NCI-H2227 treated with DMSO at 0.1 percent for 48 hours (cell line): ENCODE measurements around the gene METTL15.
"Not testable (repeated sequence)": the region's sequence is repeated elsewhere in the genome, so short reads cannot be mapped to it uniquely, and the experiment has no call there.

Experiments used
- DNase-seq: peaks from one replicate; lab custom pipeline; 2025; lab: John Stamatoyannopoulos, UW

METTL15 gene

GRCh38 chr11:28222063-28222462 lies 113.9 kb downstream of the METTL15 start:
- not testable (repeated sequence) for DNase-seq

DNA sequence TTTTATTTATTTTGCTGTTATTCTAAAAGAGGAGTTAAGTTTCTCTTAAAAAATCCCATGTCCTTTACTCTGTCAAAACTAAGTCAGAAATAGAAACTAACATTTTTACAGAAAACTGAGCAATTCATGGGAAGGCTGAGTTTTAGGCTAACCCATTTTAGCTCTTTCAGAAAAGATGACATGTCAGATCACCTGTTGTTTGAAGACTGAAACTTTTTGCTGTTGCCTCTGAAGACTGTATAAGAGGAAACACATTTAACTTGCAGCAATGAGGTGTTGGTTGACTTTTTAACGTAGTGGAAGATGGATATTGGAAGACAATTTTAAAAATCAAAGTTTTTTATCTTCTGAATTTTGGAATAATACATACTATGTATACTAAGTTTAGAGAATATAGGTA lies 115.4 kb downstream of the METTL15 start:
- DNase-seq: no peak

- DNase-seq: no peak
These were observed 115.8 kb downstream of the METTL15 start for GRCh38 chr11:28223994-28224393.

- no peak for DNase-seq
These were observed 119.3 kb downstream of the METTL15 start for GRCh38 chr11:28227460-28227859.

- DNase-seq: no peak
These were observed 120.2 kb downstream of the METTL15 start for GRCh38 chr11:28228196-28228895.

DNA sequence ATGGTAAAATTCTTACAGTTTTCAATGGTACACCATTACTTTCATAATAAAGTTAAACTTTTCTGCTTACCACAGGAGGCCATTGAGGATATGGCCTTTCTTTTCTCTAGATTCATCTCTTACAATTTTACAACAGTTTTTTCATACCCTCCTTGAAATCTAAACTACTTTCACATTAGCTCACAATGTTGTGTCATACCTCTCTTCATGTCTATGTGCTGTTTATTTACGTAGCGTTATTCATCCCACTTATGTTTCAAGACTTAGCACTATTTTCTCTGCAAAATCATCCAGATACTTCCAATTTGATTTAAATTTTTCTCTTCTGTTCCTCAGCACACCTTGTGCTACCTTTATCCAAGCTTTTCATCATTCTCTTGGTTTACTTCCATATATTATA lies 123.3 kb downstream of the METTL15 start:
- DNase-seq: no peak

GRCh38 chr11:28232649-28233048 lies 124.5 kb downstream of the METTL15 start:
- no peak for DNase-seq

DNA sequence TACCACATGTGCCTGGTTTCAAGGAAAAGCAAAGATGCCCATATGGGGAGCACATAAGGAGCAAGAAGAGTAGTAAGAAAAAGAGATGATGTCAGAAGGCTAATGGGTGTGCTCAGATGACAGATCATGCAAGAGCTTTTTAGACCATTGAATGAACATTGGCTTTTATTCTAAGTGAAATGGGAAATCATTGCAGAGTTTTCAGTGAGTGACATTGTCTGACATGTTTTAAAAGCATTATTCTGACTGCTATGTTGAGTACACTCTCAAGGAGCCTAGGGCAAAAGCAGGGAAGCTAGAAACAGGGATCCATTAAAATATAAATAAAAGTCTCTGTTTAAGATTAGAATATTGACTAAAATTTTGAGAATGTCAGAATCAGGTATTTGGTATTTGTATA lies 133.6 kb downstream of the METTL15 start:
- no peak for DNase-seq

DNA sequence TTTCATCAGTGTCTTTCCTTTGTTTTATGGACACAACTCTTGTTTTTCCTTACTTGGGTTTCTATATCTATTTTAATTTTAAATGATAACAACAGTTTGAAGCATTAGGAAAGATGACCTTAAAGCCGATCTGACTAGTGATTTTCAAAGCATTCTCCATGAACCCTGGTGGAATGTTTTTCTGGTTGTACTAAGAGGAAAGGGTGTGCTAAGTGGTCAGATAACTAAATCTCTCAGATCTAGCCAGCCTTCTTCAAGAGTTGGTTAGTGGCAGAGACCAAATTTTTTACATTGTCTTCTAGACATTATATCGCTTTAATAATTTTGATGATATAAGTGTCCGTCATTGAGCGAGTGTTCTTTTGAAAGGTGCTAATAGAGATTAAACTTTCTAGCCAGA lies 134.4 kb downstream of the METTL15 start:
- DNase-seq: no peak

GRCh38 chr11:28243061-28243460 lies 134.9 kb downstream of the METTL15 start:
- DNase-seq: no peak

DNA sequence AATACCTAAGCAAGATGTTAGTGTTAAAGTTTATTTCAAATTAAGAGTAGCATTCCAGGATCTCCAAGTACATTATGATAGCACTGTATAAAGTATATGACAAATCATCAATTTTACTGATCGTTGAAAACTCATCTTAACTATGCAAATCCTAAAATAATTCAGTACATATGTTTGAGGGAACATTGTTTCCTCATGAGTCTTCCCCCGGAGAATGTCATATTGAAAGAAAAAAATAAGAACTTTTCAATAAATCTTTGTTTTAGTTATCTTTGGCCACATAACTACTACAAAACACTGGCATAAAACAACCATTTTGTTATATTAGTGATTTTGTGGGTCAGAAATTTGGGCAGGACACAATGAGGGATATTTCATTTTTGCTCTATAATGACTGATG lies 135.4 kb downstream of the METTL15 start:
- DNase-seq: no peak

GRCh38 chr11:28245131-28245530 lies 136.9 kb downstream of the METTL15 start:
- no peak for DNase-seq

GRCh38 chr11:28250192-28250591 lies 142.0 kb downstream of the METTL15 start:
- no peak for DNase-seq

DNA sequence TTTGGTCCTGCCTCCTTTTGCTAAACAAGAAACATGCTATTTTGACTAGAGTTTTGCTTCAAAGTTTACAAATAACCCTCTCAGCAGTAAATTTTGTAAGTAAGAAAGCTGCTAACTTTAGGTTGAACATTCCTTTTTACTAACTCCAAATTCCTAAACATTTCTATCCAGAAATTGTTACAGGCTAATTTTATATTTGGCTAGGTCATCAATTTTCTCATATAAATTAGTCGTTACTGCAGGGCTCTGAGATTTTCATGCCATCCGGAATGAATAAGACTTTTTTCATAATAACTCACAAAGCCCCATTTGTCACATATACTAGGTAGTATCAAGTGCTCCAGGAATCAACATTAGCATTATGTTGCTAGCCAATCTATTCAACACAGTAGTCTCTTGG lies 143.1 kb downstream of the METTL15 start:
- no peak for DNase-seq

GRCh38 chr11:28257761-28258160 lies 149.6 kb downstream of the METTL15 start:
- DNase-seq: no peak

DNA sequence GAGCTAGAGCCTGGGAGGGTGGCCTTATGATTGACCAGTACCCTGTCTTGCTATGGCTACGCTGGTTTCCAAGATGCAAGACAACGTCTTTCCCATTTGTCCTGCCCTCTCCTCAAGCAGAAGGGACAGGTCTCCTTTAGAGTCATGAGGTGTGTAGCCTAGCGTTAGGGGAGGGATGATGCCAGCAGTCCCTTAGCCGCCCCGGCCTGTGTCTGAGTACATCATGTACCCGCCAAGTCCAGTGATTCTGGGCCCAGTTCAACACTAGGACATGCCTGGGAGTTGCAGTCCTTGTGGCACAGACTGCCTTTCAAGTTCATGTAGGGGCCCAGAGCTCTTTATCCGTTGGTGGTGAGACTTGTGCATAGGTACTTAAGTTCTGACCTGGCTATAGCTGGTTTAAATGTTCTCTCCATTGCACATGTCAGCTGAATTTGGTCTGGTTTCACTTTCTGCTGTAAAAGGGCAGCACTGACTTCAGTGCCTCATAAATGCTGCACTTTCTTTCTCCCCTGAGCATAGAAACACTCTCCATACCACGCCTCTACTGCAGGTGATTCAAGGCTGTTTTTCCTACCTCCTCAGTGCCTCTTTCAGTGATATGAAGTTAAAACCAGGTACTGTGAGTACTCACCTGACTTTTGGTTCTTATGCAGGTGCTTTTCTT lies 151.1 kb downstream of the METTL15 start:
- no peak for DNase-seq

- DNase-seq: no peak
These were observed 160.7 kb downstream of the METTL15 start for GRCh38 chr11:28268925-28269324.

GRCh38 chr11:28269586-28269985 lies 161.4 kb downstream of the METTL15 start:
- DNase-seq: no peak

- not testable (repeated sequence) for DNase-seq
These were observed 164.1 kb downstream of the METTL15 start for GRCh38 chr11:28272247-28272646.

- DNase-seq: no peak
These were observed 166.0 kb downstream of the METTL15 start for GRCh38 chr11:28274216-28274615.

GRCh38 chr11:28284196-28284595 lies 176.0 kb downstream of the METTL15 start:
- no peak for DNase-seq

GRCh38 chr11:28289444-28289843 lies 181.3 kb downstream of the METTL15 start:
- DNase-seq: no peak

GRCh38 chr11:28290995-28291394 lies 182.8 kb downstream of the METTL15 start:
- DNase-seq: not testable (repeated sequence)

GRCh38 chr11:28296426-28296825 lies 188.2 kb downstream of the METTL15 start:
- no peak for DNase-seq
